Stimulated activated naive CD4-positive, alpha-beta T cell treated with Interleukin-2 at 50 U/mL for 16 hours (primary cell): ENCODE measurements around the gene CMSS1.
"Not testable (repeated sequence)": the region's sequence is repeated elsewhere in the genome, so short reads cannot be mapped to it uniquely, and the experiment has no call there.

Experiments
- DNase-seq: peaks from one replicate; lab custom pipeline; 2025; lab: John Stamatoyannopoulos, UW

CMSS1 gene

GRCh38 chr3:100083209-100083608, 265.5 kb downstream of the CMSS1 start:
- DNase-seq, result no peak

DNA sequence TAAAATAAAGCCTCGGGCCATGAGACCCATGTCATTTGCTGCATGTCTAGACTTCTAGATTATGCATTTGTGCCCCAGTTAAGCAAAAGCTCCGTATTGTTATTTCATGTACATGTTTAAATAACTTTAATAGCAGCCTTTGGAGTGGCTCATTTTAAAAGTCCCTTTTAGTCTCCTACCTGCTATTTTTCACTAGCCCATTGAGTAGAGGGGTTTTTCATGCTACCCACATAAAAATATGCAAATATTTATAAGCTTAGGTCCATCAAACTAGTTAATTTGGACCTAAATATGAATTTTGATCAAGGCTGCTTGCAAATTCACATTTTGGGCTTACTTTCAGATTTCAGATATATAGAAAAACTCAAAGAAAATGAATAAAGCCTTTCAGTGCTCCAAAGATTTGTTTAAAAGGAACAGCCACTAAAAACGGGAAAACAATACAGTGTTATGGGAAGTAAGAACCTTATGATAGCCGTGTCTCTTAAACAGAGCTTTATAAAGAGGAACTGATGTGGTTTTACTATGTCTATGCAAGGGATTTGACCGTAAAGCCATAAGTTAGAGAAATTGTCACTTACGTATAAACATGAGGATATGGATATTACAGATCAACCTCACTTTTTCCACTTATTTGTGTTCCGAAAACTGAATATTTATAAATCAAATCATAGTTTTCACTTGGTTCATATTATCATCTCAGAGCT, 266.6 kb downstream of the CMSS1 start:
- DNase-seq, result no peak

GRCh38 chr3:100086401-100086800, 268.7 kb downstream of the CMSS1 start:
- DNase-seq, result no peak

DNA sequence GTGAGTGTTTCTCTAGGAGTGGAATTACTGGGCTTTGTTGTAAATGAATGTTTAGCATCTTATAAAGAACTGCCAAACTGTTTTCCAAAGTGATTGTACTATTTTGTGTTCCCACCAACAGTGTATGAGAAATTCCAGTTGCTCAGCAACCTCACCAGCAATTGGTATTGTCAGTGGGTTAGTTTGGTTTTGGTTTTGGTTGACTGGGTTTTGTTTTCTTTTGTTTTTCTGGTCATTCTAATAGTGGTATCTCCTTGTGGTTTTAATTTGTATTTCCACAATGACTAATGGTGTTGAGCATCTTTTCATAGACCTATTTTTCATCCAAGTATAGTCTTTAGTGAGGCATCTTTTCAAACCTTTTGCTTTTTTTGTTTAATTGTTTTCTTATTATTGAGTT, 269.5 kb downstream of the CMSS1 start:
- no peak for DNase-seq

DNA sequence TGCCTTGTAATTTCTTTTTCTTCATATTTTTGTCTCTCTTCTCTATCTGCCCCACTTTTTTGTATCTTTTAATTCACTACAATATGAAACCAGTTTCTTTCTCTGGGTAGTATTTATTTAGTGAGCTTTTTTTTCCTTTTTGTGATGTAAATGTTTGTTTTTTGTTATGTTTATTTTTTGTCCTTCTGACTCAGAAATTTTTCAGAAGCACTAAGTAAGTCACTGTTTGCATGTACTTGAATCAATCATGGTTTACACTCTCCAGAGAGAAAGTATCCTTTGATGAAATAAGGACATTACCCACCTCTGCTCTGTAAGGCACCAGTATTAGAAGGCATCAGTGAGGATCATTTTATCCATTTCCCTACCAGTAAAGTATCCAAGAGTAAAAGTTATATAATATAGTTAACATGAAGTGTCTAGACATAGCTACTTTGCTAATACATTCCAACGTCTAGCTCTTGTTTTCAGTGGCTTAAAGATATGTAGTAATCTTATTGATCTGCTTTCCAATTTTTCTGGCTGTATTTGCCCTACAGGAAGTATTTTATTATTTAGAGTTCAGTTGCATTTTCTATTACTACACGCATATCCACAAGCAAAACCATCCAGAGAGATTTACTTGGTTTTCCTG, 271.2 kb downstream of the CMSS1 start:
- no peak for DNase-seq

DNA sequence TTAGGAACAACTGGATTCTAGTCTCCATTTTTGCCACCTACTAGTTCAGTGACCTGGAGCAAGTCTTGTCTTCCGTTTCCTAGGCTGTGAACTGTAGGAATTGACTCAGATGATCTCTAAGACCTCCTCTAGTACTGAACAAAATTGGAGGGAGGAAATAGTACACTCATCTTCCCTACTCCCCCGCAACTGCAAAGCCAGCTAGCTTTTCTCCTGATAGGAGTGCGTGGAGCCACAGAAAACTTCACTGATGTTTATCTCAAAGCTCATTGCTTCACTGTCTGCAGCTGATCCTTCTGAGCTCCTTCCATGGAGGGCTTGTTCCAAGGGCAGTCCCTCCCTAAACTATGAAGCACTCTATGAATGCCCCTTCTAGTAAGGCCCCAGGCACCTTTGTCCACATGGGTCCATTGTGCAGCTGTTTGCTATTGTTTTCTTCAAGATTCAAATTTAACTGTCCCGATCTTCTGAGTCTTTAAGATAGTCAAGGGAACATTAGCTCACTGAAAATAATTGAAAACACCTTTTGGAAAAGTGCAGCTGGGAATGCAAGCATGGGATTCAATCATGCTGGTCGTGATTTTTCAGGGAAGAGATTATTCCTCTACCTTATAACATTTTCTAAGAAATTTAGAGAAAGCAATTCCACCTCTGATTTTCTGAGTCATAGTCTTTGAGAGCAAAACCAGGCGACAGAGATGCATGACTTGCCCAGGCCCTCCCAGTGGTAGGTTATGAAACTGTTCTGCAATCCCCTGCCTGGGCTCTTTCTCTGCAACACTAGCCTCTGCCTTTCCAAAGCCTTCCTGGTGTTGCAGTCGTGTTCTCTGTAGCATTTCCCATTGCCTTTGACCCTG, 272.4 kb downstream of the CMSS1 start:
- DNase-seq, result no peak

GRCh38 chr3:100090669-100091005, 273.0 kb downstream of the CMSS1 start:
- no peak for DNase-seq

DNA sequence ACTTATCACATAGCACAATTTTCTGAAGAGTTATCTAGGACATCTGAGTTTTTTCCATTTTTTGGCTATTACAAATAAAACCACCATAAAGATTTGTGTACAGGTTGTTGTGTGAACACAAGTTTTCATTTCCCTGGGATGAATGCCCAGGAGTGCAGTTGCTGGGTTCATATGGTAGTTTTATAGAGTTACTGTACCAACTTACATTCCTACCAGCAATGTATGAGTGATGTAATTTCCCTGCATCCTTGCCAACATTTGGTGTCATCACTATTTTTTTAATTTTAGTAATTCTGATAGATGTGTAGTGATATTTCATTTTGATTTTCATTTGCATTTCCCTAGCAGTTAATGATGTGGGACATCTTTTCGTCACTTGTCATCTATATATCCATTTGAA, 276.2 kb downstream of the CMSS1 start:
- no peak for DNase-seq

DNA sequence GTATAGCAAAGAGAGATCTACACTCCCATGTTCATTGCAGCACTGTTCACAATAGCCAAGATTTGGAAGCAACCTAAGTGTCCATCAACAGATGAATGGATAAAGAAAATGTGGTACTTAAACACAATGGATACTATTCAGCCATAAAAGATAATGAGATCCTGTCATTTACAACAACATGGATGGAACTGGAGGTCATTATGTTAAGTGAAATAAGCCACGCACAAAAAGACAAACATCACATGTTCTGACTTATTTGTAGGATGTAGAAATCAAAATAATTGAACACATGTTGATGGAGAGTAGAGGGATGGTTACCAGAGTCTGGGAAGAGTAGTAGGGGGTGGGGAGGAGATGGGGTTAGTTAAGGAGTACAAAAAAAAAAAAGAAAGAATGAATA, 278.6 kb downstream of the CMSS1 start:
- not testable (repeated sequence) for DNase-seq

GRCh38 chr3:100096866-100097265, 279.2 kb downstream of the CMSS1 start:
- DNase-seq, result no peak

GRCh38 chr3:100097919-100098783, 280.5 kb downstream of the CMSS1 start:
- DNase-seq, result no peak

DNA sequence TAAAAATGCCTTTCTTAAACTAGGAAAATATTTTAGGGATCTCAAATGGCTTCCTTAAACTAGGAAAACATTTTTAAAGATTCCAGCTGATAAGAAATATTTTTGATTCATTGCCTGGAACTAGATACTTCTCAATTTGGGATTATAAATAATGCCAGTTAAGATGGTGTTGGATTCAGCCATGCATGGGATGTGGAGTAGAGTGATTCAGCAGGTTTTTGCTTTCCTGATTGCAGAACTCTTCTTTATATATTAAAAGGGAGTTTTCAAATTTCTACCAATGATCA, 281.1 kb downstream of the CMSS1 start:
- no peak for DNase-seq

DNA sequence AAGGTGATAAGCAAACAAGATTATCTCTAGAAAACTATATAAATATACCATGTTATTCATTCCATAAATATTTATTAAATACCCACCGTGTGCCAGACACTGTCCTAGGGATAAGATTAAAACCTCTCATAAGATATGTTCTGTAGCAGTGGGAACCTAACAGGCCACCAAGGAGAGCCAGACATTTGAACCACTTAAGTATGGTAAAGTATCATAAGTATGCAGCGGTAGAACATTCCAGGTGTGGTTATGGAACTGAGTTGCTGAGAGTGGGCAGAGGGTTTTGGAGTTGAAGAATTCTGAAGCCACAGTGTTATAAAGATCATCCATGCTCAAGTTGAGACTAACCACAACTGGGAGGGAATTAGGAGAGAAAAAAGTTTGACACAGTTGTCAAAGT, 282.0 kb downstream of the CMSS1 start:
- no peak for DNase-seq

DNA sequence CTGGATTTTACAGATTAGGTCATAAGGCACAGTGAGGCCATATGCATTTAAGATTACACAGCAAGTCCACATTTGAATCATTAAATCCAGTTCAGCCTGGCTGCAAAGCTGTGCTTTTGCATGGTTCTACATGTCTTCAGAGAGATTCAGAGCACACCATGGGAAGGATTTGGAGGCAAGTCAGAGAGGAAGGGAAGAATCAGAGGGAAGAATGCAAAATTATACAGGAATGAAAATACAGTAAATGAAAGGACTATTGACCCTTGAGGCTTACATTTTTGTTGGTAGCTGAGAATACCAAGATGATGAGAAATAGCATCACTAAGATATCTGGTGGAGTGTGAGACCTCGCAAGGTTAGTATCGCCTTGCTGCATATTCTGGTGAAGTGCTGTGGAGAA, 282.8 kb downstream of the CMSS1 start:
- no peak for DNase-seq

DNA sequence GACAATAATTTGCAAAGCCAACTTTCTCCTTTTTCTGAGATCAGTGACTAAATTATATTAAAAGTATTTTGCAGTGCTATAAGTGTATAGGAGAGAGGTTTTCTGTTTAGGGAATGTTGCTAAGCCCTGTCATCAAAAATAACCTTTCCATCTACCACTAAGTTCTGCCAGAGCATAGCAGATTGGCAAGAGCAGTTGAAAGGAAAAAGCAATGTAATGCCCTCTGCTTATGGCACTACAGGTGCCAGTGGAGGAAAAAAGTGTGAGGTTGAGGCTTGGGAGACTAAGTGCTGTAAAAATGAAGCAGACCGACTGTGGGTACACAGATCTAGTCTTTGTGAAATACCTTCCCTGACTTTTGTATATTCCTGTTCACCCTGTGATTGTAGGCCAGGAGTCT, 285.1 kb downstream of the CMSS1 start:
- no peak for DNase-seq

DNA sequence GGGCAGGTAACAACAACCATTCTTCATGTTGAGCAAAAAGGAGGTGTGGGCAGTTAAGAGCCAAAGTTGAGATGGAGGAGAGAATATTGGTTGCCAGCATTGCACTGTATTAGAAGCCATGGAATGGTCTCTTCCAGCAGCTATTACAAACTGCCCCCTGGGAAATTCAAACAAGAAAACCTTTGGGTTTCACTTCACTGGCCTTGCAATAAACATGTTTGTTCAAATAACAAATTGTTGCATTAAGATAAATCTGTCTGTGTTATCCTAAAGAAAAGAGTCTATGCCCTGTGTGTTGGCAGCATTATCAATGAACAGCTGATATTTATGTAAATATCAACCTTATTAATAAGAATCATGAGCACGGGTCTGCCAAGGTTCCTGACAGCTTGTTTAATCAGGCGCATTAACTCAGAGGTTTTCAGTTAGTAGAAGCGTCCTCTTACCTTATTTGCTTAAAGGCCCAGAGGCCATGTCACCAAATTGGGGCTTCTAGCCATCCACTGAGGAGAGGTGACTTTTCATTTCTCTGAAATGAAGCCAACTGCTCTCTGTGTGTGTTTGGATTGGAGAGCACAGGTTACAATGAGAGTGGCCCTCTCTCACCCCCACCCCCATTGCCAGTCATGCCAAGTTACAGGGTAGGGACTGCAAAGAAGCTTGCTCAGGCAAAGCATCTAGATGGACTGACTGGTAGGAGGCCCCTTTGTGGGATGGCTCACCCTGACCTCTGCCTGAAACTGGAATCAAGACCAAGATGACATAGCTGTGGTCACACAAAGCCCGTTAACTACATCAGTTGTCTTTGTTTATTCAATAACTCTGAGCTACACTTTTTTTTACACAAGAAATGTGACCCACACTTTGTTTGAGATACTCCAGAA, 286.1 kb downstream of the CMSS1 start:
- no peak for DNase-seq

GRCh38 chr3:100104442-100104798, 286.8 kb downstream of the CMSS1 start:
- no peak for DNase-seq

DNA sequence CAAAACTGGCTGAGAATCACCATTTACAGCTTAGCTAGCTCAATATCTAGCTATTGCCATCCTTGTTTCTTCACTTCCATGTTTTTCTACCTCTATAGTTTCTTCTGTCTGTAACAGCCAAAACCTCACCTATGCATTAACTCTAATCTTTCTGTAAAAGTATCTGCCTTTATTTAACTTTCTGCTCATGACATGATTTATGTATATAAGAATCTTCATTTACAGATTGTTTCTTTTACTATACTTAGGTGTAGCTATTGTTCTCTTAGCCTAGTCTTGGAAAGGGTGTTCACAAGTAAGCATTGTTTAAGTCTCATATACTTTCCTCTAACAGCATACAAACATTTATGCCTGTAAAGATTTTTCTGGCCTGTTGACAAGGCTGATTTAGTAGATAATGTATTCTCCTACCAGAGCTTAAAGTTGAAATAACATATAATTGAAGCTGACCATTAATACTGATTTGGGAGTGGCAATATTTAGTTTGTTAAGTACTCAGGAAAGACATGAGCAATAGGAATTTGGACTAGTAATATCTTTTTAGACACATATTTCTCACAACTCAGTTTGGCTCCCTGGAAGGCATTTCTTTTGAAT, 287.3 kb downstream of the CMSS1 start:
- no peak for DNase-seq

DNA sequence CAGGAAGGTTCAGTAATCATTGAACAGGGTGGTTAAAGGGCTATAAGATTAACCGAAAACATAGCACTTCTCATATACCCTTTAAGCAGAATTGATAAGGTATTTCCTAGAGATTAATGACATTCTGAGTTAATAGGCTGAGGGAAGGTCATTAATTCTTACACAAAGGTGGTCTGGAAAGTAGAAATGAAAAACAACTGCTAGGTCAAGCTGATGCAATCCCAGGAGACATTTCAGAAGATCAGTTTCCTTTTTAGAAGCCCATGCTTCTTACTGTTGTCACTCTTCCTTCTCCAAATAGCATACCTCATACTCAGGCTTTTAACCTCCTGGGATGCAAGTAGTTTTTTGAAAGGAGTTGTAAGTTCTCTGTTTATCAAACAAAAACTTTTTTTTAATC, 287.8 kb downstream of the CMSS1 start:
- no peak for DNase-seq

DNA sequence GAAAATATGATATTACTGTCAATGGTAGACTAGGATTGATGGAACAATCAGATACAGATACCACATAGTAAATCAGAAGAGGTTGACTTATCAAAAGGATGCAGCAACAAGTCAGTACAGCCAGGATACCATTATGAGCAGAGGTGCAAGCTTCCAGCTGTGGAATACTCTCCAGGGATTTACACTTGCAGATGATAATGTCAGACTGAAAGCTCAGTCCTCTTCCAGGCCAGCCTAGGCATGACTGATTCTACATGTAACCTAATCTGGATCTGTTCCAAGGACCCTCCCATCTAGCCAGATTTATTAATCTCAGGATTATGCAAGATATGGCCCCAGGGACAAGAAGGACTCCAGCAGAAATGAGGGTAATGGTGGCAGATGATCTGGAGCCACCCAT, 288.4 kb downstream of the CMSS1 start:
- no peak for DNase-seq

DNA sequence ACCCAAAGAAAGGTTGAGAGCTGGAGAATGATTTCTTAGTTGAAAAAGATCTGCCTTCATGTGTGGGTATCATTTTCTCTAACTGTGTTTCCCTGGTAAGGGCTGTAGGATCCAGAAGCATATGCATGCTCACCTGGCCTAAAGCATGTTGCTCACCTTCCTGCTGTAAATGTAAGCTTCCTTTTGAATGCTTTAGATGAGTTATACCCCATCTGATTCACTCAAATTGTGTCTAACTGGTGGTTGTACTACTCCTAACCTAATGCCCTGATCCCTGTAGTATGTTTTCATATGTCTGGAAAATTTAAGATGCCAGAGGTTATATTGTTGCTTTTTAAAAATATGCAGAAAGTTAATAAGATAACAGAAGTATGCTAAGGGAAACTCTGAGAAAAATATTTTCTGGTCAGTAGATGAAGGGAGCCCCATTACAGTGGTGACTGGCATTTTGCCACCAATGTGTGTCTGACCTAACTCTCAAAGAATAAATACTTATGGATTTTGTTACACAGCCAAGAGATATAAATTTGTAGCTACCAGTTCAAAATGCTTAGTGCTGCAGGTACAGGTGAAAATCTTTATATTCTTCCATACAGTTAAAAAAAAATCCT, 289.0 kb downstream of the CMSS1 start:
- DNase-seq, result no peak
